WTC11 (cell line): ENCODE data around the gene KRT86. TPM values are rescaled to one million over a fixed set of nuclear protein-coding genes. Genes with fewer than 3 reads are reported as not detected.

Source experiments
- ATAC-seq: fragments of 200-7000 bp; cut with Tn5 transposase; 2 replicates; pipeline ENCODE4 v1.10.0; 2021; ENCODE audit warnings: mild to moderate bottlenecking, moderate library complexity
- CTCF ChIA-PET: fragments of 300-600 bp; sonication (Branson Sonifier 250); formaldehyde crosslinking; loops from one replicate; lab custom pipeline; 2021; ENCODE audit warnings: antibody characterized with exemption; lab: Charles Lee
- POLR2A ChIA-PET: fragments of 350-600 bp; sonication (Branson Sonifier 250); formaldehyde crosslinking; loops from one replicate; lab custom pipeline; 2021; ENCODE audit warnings: antibody characterized with exemption; lab: Charles Lee
- DNase-seq: peaks from one replicate; pipeline ENCODE4 v3.0.0; 2021; ENCODE audit warnings: low spot score
- H3K27ac Mint-ChIP-seq: 2 replicates; pipeline ENCODE4 v1.8.0; 2021; ENCODE audit warnings: mixed read lengths
- H3K27me3 Mint-ChIP-seq: 2 replicates; pipeline ENCODE4 v1.8.0; 2021; ENCODE audit warnings: low read depth, mild to moderate bottlenecking, moderate library complexity, mixed read lengths
- H3K36me3 Mint-ChIP-seq: 2 replicates; pipeline ENCODE4 v1.8.0; 2021; ENCODE audit warnings: mixed read lengths
- H3K4me1 Mint-ChIP-seq: 2 replicates; pipeline ENCODE4 v1.8.0; 2022; ENCODE audit warnings: mixed read lengths
- H3K4me3 Mint-ChIP-seq: 2 replicates; pipeline ENCODE4 v1.8.0; 2021; ENCODE audit warnings: mild to moderate bottlenecking, moderate library complexity, mixed read lengths
- H3K9me3 Mint-ChIP-seq: 2 replicates; pipeline ENCODE4 v1.8.0; 2021; ENCODE audit warnings: mixed read lengths
- AFF4 ChIP-seq: sonication (generic); formaldehyde crosslinking; IDR thresholded peaks from 2 replicates; pipeline ENCODE4 v1.8.1; 2023; ENCODE audit warnings: mild to moderate bottlenecking, missing genetic modification reagents, borderline replicate concordance
- ARID4B ChIP-seq: sonication (generic); formaldehyde crosslinking; IDR thresholded peaks from 2 replicates; pipeline ENCODE4 v1.8.0; 2023; ENCODE audit warnings: missing genetic modification reagents, mild to moderate bottlenecking, borderline replicate concordance
- CTCF ChIP-seq: fragments of 200-600 bp; IDR thresholded peaks from 2 replicates; pipeline ENCODE4 v1.8.0; 2022; ENCODE audit warnings: antibody characterized with exemption
- E2F1 ChIP-seq: sonication (generic); formaldehyde crosslinking; IDR thresholded peaks from 2 replicates; pipeline ENCODE4 v1.8.0; 2022; ENCODE audit warnings: mild to moderate bottlenecking, missing genetic modification reagents
- EMX1 ChIP-seq: fragments of 250-450 bp; sonication (Bioruptor Pico); IDR thresholded peaks from 2 replicates; pipeline ENCODE4 v1.8.0; 2021; ENCODE audit warnings: mild to moderate bottlenecking
- FOXP4 ChIP-seq: sonication (generic); formaldehyde crosslinking; IDR thresholded peaks from 2 replicates; pipeline ENCODE4 v1.8.0; 2022; ENCODE audit warnings: mild to moderate bottlenecking, missing genetic modification reagents
- GTF2I ChIP-seq: fragments of 250-450 bp; sonication (Bioruptor Pico); conservative IDR thresholded peaks from 2 replicates; pipeline ENCODE4 v1.4.0; 2021; ENCODE audit warnings: mild to moderate bottlenecking
- MAX ChIP-seq: sonication (generic); formaldehyde crosslinking; IDR thresholded peaks from 2 replicates; pipeline ENCODE4 v1.8.0; 2022; ENCODE audit warnings: mild to moderate bottlenecking, missing genetic modification reagents
- PREB ChIP-seq: sonication (generic); formaldehyde crosslinking; IDR thresholded peaks from 2 replicates; pipeline ENCODE4 v1.8.1; 2022; ENCODE audit warnings: mild to moderate bottlenecking, missing genetic modification reagents, moderate library complexity, borderline replicate concordance
- PRRX2 ChIP-seq: fragments of 250-450 bp; sonication (Bioruptor Pico); IDR thresholded peaks from 2 replicates; pipeline ENCODE4 v1.8.0; 2021; ENCODE audit warnings: mild to moderate bottlenecking
- SMAD3 ChIP-seq: sonication (generic); formaldehyde crosslinking; IDR thresholded peaks from 2 replicates; pipeline ENCODE4 v1.8.0; 2022; ENCODE audit warnings: missing genetic modification reagents, mild to moderate bottlenecking, borderline replicate concordance
- USF1 ChIP-seq: sonication (generic); formaldehyde crosslinking; IDR thresholded peaks from 2 replicates; pipeline ENCODE4 v1.8.0; 2022; ENCODE audit warnings: mild to moderate bottlenecking, missing genetic modification reagents
- total RNA-seq: library from RNA; stranded (reverse); gene quantifications from 3 replicates; pipeline ENCODE4 v1.2.3, GENCODE V29; 2021

Gene KRT86
- total RNA-seq, 1 experiment from 2014 or later = 0.11 TPM

- TF ChIP-seq EMX1 (CRISPR knock-in tag) = no peak
- TF ChIP-seq, all 79 proteins: peak for 0
These were observed 40.1 kb upstream of the KRT86 start (continued) for GRCh38 chr12:52234223-52234810.

- H3K9me3 Mint-ChIP-seq = no peaks in the 10 kb centered on the region
- DNase-seq (no peak), ATAC-seq (no peak)
- H3K27ac Mint-ChIP-seq = no peak overlapping the region
- H3K27me3 Mint-ChIP-seq = peaks cover 51% of the 10 kb centered on the region
- ChIA-PET POLR2A (interaction anchor here (0.6 kb wide), 1 partner anchor 35 kb away, joined by 3 read pairs; no protein-coding TSS in a partner anchor), CTCF (interaction anchor here (1.3 to 5.9 kb wide), 5 partner anchors 14 to 84 kb away, joined by 3 to 56 read pairs (median 4); no protein-coding TSS in a partner anchor)
- no peaks in the 10 kb centered on the region for H3K36me3 Mint-ChIP-seq
- H3K4me1 Mint-ChIP-seq = peaks cover 64% of the 10 kb centered on the region
- no peak overlapping the region for H3K4me3 Mint-ChIP-seq
- TF ChIP-seq USF1 = no peak
- no peak for TF ChIP-seq PREB (CRISPR knock-in tag)
- no peak for TF ChIP-seq E2F1
- TF ChIP-seq PRRX2 (CRISPR knock-in tag) = no peak
- no peak for TF ChIP-seq MAX
- no peak for TF ChIP-seq CTCF
- TF ChIP-seq AFF4 = no peak
- no peak for TF ChIP-seq ARID4B (CRISPR knock-in tag)
- no peak for TF ChIP-seq SMAD3
- TF ChIP-seq GTF2I (CRISPR knock-in tag) = no peak
- no peak for TF ChIP-seq FOXP4 (CRISPR knock-in tag)
These were observed 39.3 kb upstream of the KRT86 start for GRCh38 chr12:52235001-52235764.
